ENCODE results near the gene IL19.
"Not testable (repeated sequence)": the region's sequence is repeated elsewhere in the genome, so short reads cannot be mapped to it uniquely, and the experiment has no call there.

Gene IL19

DNA sequence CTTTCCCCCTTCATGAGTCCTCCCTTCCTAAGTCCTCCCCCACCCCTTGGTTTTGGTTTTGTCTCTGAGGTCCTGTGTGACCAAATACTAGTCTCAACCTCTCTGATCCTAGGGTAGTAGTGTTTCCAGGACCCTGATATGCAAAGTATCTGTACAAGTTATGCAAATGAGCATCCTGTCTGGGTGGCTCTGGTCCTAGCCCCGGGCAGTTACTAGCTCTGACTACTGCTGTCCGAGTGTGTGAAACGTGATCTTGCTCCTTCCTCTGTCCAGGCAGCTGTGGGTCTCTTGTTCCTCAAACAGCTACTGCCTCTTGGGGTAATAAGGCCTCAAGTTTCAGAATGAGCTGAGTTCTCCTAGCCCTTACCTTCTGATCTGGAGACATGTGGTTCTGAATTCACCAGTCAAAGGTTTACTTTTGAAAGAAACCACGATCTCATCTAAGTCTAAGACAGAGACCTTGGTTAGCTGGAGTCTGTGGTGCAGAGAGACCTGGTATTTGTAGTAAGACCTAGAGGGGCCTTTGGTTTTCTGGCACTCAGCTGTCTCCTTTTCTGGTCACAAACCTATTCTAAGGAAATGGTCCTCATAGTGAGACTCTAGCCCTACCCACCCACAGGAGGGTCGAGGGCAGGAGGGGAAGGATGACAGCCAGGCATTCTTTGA is 31.0 kb upstream of the IL19 start:
- DNase-seq (ENCODE audit: low read depth, low spot score), result no peak

DNA sequence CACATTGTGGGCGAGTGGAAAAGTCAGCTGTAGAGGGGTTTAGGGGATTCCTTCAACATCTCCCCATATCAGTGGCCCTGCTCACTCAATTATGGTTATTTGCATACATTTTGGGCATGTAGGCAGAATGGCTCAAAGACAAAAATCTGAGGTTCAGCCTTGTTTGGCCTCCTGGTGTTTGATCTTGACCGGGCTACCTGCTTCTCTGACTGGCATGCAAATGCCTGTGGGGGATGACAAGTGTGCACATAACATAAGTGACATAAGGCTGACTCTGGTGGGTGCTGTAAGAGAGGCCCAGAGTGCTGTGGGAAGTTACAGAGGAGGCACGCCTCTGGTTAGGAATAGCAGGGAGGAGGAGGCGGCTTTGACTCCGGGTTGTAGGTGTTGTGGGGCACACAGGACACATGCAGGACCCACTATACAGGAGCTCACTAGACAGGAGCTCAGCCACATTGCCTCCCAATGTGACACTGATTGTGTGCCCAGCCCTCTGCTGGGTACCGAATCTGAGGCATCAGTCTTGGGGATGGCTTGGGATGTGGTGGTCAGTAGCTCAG is 29.4 kb upstream of the IL19 start:
- no peak for DNase-seq (ENCODE audit: low read depth, low spot score)

DNA sequence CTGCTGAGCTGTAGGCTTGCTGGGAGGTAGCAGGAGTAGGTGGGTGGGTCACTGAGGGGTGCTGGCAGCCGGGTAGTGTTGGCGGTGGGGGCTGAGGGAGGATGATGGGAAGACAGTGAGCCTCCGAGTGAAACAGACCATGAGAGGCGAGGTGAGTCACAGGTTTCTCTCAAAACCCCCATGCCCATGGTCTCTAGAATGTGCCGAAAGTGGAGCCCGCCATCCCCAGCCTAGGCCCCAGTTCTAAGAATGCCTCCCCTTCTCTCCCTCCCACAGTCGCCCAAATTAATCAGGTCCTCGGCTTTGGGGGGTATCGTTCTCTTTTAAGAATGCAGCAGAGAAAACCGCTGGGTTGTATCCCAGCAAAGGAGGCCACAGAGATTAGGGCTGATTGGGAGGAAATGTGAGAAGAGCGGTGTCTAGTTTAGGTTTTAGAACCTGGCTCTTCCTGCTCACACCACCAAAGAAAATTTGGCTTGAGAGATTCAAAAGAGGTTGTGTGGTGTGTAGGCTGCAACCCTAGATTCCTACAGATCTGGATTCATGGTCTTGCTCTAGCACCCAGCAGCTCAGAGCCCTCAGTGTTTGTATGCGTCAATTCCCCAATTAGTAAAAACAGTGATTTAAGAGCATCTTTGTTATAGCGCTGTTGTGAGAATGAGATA is 27.7 kb upstream of the IL19 start:
- no peak for DNase-seq (ENCODE audit: low read depth, low spot score)

DNA sequence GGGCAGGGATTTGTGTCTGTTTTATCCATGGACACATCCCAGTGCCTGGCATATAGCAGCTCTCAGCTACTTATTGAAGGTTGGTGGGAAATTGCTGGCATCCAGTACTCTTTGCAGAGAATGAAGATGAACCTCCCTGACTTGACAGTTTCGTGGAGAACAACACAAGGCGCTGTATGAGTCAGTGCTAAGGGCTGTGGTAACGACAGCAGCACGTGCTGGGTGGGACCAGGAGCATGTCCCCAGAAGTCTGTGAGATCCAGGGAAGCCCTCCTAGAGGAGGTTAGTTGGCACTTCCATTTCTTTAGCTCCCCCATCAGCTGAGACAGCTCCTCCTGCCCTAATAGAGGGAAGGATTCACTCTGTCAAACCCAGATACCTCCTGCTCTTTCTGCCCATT is 25.9 kb upstream of the IL19 start:
- DNase-seq (ENCODE audit: low read depth, low spot score), result no peak

DNA sequence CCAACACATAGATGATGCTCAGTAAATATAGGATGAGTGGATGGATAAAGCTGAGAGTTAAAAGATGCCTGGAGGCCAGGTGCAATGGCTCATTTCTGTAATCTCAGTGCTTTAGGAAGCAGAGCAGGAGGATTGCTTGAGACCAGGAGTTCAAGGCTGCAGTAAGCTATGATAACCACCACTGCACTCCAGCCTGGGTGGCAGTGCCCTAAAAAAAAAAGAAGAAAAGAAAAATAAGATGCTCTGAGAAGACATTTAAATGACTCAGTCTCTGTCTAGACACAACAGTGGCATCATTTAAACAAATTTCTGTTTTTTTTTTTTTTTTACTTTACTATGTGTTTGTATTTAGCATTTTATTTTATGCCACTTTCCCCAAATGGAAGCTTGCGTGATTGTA is 25.3 kb upstream of the IL19 start:
- no peak for DNase-seq (ENCODE audit: low read depth, low spot score)

DNA sequence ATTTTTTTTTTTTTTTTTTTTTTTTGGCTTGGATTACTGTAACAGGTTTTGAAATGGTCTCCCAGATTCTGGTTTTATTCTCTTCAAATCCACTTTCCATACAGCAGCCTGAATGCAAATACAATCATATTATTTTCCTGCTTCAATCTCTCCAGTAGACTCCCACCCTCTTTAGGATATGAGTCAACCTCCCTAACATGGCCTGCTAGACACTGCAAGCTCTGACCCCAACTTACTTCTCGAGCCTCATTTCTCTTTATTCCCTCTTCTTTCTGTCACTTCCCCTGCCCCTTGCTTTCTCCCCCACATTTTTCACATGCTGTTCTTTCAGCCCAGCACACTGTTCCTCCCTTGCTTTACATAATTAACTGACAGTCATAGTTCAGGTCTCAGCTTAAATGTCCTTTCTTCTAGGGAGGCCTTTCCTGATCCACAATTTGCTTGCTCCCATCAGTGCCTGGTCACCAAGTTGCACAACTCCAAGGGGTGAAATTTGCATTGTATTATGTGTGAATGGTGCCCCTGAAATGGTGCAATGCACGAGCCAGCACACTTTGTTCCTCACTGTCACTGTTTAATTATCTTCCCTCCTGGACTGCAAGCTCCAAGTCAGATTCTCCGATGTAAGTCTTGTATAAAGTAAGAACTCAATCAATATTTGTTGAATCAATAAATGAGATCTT is 22.1 kb upstream of the IL19 start:
- no peak for DNase-seq (ENCODE audit: low read depth, low spot score)

DNA sequence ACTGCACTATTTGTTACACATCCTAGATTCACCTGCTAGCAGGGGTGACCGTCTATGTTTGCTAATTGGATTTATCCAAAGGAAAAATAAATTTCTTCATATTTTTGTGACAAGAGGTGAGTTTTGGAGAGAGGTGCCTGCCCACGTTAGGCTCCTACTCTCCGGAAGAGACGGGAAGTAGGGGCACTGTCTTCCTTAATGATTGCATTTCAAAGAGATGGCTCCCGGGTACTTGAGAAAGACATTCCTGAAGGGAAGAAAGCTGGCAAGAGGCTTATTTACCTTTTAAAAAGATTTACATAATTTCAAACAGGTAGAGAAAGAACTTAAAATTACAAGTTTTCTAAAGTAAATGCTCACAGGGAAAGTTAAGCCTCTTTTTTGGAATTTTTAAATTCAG is 18.7 kb upstream of the IL19 start:
- no peak for DNase-seq (ENCODE audit: low read depth, low spot score)

DNA sequence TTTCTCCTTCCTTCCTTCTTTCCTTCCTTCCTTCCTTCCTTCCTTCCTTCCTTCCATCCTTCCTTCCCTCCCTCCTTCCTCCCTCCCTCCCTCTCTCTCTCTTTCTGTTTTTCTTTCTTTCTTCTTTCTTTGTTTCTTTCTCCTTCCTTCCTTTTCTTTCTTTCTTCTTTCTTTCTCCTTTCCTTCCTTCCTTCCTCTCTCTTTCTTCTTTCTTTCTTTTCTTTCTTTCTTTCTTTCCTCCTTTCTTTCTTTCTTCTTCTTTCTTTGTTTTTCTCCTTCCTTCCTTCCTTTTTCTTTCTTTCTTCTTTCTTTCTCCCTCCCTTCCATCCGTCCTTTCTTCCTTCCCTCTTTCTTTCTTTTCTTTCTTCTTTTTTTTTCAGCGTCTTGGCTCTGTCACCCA is 18.1 kb upstream of the IL19 start:
- DNase-seq (ENCODE audit: low read depth, low spot score), result no peak

DNA sequence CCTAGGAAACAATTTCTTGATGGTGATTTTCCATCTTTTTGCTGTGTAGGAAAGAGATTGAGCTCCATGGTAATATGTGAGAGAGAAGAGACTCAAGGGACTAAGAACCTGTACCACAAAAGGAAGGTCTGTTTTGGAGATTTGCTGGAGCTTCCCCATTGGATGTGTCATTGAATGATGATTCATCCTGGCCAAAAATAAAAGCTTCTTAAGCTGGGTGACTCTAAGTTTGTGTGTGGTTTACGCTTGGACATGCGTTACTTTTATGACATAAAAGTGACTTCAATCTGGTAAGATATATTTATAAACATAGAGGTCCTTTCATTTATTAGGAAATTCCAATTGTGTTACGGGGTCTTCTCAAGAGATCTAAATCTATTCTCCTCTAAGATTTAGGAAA is 17.4 kb upstream of the IL19 start:
- no peak for DNase-seq (ENCODE audit: low read depth, low spot score)

DNA sequence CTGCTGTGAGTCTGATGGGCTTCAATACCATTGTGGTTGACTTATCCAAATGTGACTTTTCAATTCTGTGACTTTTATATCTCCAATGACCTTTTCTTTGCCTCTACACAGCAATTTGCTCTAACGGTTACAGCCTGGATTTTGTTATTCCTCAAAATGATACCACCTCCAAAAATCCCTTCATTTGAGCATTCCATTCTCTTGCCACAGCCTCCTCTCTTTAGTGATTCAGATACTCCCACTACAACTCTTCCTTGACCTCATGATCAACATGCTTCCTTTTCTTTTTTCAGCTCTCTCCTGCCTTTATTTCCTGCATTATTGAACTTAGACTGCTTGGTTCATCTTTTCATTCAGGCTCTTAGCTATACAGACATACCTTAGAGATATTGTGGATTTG is 16.6 kb upstream of the IL19 start:
- DNase-seq (ENCODE audit: low read depth, low spot score), result no peak

DNA sequence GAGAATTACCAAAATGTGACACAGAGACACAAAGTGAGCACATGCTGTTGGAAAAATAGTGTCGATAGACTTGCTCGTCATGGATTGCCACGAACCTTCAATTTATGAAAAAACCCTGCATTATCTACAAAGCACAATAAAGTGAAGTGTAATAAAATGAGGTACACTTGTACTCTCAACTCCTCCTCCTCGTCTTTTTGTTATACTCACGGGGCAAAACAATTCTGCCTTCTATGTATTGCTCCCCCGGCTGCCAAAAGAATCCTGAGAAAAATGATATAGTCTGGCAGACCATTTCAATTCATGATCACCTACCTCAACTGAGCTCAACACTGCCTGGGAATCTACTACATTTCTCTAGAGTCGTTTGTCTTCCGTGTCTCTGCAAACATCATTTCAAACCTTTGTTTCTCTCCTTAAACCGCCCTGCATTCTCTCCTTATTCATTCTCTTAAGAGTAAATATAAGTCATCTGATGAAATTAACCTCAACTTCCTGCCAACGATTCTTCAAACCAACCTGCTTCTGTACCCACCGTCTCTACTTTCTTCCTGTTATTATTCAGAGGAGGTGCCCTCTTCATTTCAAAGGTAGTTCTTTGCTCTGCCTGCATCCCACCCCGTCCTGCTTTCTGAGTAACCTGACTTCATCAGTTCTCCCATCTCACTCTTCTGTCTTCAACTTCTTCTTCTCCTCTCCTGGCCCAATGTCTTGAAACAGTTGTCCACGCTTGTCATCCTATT is 12.9 kb upstream of the IL19 start:
- no peak for DNase-seq (ENCODE audit: low read depth, low spot score)

DNA sequence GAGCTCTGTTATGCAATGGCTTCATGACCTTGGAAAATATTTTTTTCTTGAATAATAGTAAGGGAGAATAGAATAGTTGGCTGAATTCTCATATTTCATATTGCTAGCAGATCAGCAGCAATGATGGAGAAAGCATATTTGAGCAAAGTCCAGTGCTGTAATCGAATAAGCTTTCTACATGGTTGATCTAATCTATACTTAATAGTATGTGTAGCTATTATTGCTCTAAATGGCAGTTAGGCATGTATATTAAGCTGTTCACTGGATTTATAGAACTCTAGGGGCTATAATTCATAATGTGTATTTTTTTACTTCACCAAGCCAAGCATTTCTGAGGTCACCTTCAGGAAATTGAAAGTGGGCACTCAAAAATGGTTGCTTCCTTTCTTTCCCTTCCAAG is 10.0 kb upstream of the IL19 start:
- no peak for DNase-seq (ENCODE audit: low read depth, low spot score)

DNA sequence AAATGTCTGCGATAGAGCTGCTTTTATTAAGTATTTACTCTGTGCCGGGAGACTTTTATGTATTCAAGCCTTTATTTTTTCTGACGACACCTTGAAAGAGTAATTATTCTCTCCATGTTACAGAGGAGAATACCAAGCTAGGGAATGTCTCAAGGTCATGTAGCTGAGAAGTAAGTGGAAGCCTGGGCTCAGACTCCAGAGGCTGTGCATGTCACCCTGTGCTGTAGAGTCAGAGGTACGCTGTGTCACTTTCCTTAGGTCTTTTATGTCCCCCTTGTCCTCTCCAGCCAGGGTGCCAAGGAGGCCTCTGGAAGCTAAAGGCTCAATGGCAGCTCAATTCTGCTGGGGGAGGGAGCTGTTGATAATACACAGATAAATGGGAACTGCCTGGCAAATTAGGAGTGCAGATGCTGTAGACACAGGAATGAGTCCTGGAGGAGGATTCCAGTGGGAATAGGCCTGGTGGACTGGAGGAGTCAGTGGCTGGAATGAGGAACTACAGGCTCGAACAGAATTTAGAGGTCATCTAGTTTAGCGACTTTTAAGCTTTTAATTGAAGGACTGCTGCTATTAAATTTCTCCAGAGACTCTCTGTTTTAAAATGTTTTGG is 9.3 kb upstream of the IL19 start:
- no peak for DNase-seq (ENCODE audit: low read depth, low spot score)

DNA sequence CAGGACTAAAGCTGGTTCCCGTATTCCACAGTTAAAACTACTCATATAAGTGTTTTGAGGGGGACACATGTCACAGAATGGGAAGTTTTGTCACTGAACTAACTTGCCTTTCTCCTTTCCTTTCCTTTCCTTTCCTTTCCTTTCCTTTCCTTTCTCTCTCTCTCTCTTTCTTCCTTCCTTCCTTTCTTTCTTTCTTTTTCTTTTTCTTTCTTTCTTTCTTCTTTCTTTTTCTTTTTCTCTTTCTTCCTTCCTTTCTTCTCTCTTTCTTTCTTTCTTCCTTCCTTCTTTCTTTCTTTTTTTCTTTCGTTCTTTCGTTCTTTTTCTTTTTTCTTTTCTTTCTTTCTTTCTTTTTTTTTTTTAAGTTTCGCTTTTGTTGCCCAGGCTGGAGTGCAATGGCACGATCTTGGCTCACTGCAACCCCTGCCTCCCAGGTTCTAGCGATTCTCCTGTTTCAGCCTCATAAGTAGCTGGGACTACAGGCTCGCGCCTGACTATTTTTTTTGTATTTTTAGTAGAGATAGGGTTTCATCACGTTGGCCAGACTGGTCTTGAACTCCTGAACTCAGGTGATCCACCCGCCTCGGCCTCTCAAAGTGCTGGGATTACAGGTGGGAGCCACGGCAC is 7.7 kb upstream of the IL19 start:
- not testable (repeated sequence) for DNase-seq (ENCODE audit: low read depth, low spot score)

DNA sequence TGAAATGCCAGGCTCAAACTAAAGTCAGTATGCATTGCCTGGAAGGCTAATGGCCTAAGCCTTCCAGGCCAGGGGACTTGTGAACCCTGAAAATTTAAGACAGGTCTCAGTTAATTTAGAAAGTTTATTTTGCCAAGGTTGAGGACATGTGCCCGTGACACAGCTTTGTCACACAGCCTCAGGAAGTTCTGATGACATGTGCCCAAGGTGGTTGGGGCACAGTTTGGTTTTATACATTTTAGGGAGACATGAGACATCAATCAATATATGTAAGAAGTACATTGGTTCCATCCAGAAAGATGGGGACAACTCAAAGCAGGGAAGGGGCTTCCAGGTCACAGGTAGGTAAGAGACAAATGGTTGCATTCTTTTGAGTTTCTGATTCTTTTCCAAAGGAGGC is 4.8 kb upstream of the IL19 start:
- not testable (repeated sequence) for DNase-seq (ENCODE audit: low read depth, low spot score)

DNA sequence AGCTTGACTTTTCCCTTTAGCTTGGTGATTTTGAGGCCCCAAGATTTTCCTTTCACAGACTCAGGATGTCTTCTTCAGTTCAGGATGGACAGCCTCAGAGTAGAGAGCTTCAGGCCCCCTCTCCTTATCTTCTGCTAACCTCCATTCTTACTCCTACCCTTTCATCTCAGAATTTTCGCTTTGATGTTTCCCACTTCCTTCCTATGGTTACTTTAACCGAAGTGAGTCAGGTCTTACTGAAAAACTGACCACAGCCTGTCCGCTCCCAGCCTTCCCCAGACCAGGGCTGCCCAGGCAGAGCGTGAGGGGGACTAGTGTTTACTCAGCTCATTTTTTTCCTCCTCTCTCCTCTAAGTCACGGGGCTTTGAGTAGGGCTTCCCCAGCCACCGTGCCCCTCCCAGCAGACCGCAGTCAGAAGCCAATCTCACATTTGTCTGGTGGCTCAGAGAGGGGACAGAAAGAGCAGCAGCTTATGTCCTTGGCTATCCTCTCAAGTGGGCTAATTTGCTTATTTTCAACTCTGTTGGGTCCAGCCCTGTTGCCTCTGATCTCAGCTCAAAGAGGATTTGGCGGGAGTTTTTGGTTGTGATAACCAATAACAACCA is 4.2 kb upstream of the IL19 start:
- DNase-seq (ENCODE audit: low read depth, low spot score), result peak; percentile 25

DNA sequence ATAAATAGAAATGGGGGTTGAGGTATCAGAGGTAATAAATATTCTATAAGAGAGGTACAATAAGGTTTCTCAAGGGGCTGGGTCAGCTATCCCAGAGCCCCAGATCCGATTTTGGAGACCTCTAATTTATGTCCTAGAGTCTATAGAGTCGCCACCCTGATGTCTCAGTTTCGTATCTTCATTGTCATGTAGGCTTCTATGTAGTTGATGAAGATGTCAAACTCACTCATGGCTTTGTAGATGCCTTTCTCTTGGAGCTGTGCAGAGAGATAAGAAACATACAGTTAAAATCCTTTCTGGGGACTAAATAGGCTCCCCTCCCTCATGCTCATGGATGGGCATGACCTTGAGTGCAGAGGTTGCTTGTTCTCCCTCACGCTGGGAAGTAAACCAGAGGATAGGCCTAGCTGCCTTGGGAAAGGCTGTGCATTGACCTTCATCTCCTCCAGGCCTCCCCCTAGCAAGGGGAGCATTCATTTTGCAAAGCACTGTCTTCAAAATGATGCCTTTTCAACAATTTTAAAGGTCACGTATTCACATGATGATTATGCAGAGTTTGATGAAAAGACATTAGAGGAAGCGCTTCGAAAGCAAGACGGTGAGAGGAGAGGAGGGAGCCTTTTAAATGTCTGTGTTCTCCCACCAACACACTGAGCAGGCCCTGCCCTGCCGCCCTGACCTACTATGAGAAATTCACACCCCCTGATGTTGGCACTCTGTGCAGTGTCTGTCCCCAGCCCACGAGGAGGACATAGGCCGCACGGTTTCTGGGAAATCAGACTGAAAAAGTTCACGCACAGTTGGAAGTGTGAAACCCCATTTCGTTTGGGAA is 1.9 kb upstream of the IL19 start:
- DNase-seq (ENCODE audit: low read depth, low spot score), result no peak

DNA sequence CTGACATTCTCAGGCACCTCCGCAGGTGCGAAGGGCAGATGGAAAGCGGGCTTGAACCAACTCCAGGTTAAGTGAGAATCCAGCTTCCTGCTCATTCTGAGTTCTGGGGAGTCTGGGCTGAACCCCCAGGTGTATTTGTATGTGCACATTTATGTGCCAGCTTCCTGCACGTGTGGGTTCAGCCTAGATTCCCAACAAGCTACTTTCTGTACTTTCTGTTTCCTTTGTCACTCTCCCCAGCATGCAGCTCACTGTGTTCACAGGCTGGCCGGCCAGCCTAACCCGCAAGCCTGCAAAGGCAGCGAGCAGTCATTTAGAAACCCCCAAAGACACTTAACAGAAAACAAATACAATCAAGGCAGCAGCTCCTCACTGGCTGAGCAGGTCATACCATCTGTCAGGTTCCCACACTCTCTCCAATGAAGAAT is 1.3 kb upstream of the IL19 start:
- DNase-seq (ENCODE audit: low read depth, low spot score), result peak; percentile 17

DNA sequence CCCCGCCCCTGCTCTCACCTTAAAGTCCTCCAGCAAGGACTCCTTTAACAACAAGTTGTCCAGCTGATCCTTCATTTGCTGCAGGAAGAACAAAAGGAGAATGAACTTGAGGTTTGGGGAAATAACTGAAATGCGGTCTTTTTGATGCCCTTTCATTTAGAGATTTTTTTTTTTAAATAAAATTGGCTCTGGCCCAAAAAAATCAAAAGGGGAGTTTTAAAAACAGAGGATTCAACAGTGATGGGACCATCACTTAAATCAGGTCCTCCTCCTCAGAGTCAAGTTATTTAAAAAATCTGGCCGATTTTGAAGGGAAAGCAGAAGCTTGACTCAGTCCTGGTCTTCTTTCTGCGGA is 742 bp downstream of the IL19 start:
- no peak for DNase-seq (ENCODE audit: low read depth, low spot score)
